Esophagus squamous epithelium (tissue), 5 donors: Measurements from ENCODE around the gene PGBD1. TPM values are rescaled to one million over a fixed set of nuclear protein-coding genes. Genes with fewer than 3 reads are reported as not detected.
A peak's percentile ranks its signal among the peaks of the same experiment; 100 is the strongest.

Experiments used
- DNase-seq: peaks from one replicate; lab custom pipeline; 2025; lab: John Stamatoyannopoulos, UW
- H3K27ac ChIP-seq, 4 donors: fragments of 200-600 bp; sonication (generic); one replicate each; pipeline ENCODE4 v1.5.1; 2016 to 2019; ENCODE audit warnings: mild to moderate bottlenecking in 1 of 4
- H3K27me3 ChIP-seq, 4 donors: fragments of 200-600 bp; sonication (generic); 1 replicate in 3 of 4; 2 replicates in 1 of 4; pipeline versions ENCODE4 v1.5.1 to v1.6.0; 2017 to 2021; ENCODE audit warnings: antibody characterized with exemption in 1 of 4
- H3K36me3 ChIP-seq, 3 donors: fragments of 200-600 bp; sonication (generic); one replicate each; pipeline ENCODE4 v1.5.1; 2016 to 2019
- H3K4me1 ChIP-seq, 3 donors: fragments of 200-600 bp; sonication (generic); one replicate each; pipeline ENCODE4 v1.5.1; 2017 to 2019
- H3K4me3 ChIP-seq, 4 donors: fragments of 200-600 bp; sonication (generic); 1 replicate in 3 of 4; 2 replicates in 1 of 4; pipeline ENCODE4 v1.5.1; 2016 to 2019; ENCODE audit warnings: mild to moderate bottlenecking in 2 of 4, moderate library complexity in 1 of 4
- H3K9me3 ChIP-seq, 3 donors: fragments of 200-600 bp; sonication (generic); one replicate each; pipeline ENCODE4 v1.5.1; 2016 to 2019
- CTCF ChIP-seq, 6 experiments: fragments of 450-650 bp in 4 of 6; fragments of 200-600 bp in 2 of 6; sonication (generic) in 2 of 6; IDR thresholded peaks; one replicate each; pipeline ENCODE4 v1.5.1; 2016 to 2019; ENCODE audit warnings: antibody characterized with exemption in 6 of 6, mild to moderate bottlenecking in 4 of 6, moderate library complexity in 4 of 6
- POLR2A ChIP-seq, 4 donors: fragments of 450-650 bp; IDR thresholded peaks; one replicate each; pipeline ENCODE4 v1.6.1; 2017; ENCODE audit warnings: antibody characterized with exemption in 4 of 4, mild to moderate bottlenecking in 4 of 4, moderate library complexity in 3 of 4
- WGBS, 2 donors: methylation state at CpG; one replicate each; pipeline ENCODE4 v1.1.5; 2018; 5-methylcytosine and 5-hydroxymethylcytosine counted together
- intact Hi-C: fragments of 100-400 bp; cut with DNase I; formaldehyde crosslinking; loops from one replicate; pipeline ENCODE4 v1.15.0; 2022
- total RNA-seq, 4 donors: library from RNA; depleted of rRNA; stranded (reverse); fragments of >200 nt; gene quantifications; one replicate each; pipeline ENCODE4 v1.1.0, GENCODE V29; 2016
- donor health status: DM: yes; HTN: yes; CAD: no.

PGBD1 gene
- total RNA-seq, 4 donors from 2014 or later, result 0.61 to 3.1 (median 1.3) TPM

DNA sequence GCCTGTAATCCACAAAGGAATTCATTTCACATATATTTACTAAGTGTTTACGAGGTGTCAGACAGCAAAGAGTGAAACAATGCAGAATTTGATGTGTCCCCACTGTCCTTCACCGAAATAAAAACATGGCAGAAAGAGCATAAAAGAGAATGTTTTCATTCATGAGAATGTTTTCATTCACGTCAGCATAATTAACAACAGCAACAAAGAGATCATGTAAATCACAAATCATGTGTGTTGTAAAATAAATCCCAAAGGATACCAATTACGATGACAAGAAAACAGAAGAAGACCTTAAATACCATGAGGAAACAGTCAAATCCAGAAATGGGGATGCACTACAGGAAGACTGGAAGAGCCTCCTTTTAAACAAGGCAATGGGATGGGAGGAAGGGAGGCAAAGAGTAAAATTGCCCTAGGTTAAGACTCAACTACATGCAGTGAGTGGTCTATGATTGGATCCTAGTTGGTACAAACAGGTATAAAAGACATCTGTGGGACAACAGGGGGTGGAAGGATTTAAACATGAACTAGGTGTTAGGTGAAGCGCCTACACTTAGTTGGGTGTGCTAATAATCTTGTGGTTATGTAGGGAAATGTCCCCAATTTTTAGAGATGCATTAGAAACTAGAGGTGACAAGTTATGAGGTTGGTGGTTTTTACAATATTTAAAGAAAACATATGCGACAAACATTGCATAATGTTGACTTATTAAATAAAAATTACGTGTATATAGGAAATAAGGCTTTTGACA, 53.1 kb downstream of the PGBD1 start:
- no peaks in the 10 kb centered on the region for H3K27me3 ChIP-seq
- peak overlapping the region in 3 of 4 donors; percentile 95 to 99 (median 95) for H3K27ac ChIP-seq
- intact Hi-C loops, result no loop called here
- H3K4me1 ChIP-seq, result peaks cover 0 to 21% (median 11%) of the 10 kb centered on the region in 3 donors
- WGBS, 2 donors, result 82 to 89% methylated on average over 7 of the region's 7 CpGs
- no peak for DNase-seq
- peaks cover 0 to 1% (median 0%) of the 10 kb centered on the region in 3 donors for H3K36me3 ChIP-seq
- no peaks in the 10 kb centered on the region for H3K9me3 ChIP-seq
- TF ChIP-seq CTCF (IDR thresholded peaks at IDR 0.05), result no peak
- TF ChIP-seq POLR2A (IDR thresholded peaks at IDR 0.05), result no peak
- peak overlapping the region in 2 of 4 donors; percentile 63 to 84 for H3K4me3 ChIP-seq

- intact Hi-C loops, result no loop called here
- Histone ChIP-seq H3K4me1 (peaks cover 0 to 21% (median 11%) of the 10 kb centered on the region in 3 donors), H3K4me3 (peak overlapping the region; percentile 50 to 84 (median 59)), H3K27me3 (no peaks in the 10 kb centered on the region), H3K9me3 (no peaks in the 10 kb centered on the region), H3K36me3 (no peaks in the 10 kb centered on the region), H3K27ac (peak overlapping the region; percentile 87 to 99 (median 95))
- TF ChIP-seq CTCF (IDR thresholded peaks at IDR 0.05) (no peak), POLR2A (IDR thresholded peaks at IDR 0.05) (peak in 1 of 4 donors; percentile 18)
- DNase-seq, result no peak
- WGBS, 2 donors, result 39 to 52% methylated on average over 11 to 12 of the region's 12 CpGs
Observed at GRCh38 chr6:28335040-28335563, 53.7 kb downstream of the PGBD1 start.

DNA sequence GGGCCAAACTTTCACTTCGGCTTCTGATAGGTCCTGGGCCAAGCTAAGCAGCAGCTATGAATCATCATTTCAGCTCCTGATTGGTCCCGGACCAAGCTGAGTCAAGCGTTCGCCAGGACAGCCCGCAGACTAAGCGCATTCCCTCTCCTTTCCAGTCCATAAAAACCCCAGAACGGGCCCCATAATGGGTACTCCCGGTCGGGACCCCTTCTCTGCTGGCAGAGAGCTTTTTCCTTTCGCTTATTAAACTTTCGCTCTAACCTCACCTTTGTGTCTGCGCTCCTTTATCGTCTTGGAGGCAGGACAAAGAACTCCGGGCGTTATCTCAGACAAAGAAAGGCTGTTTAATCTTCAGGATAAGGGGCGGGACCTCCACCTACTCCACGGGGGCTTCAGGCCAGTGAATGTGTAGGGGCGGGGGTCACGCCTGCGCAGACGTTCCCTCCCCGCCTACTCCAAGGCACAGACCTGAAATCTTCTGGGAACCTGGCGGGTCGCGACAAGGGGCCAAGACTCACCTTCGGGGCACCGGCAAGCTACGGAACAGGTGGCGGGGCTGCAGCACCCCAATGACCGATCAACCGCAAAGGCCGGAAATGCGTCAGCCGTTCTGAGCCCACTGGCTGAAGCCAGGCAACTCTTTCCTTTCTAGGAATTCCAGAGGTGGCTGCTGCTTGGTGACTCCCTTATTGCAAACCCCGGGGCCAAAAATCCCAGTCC, 54.4 kb downstream of the PGBD1 start, which contains the start of gene ZSCAN31:
Gene ZSCAN31, minus strand, starts transcription at position 585 of the 720 bp plus-strand sequence. CDS start 6,465 bp downstream, outside the sequence.
- no peaks in the 10 kb centered on the region for H3K27me3 ChIP-seq
- peak within 1 kb of the TSS; percentile 87 to 99 (median 95) for H3K27ac ChIP-seq
- intact Hi-C loops, result no loop called here
- peak within 1 kb of the TSS; percentile 50 to 84 (median 59) for H3K4me3 ChIP-seq
- H3K9me3 ChIP-seq, result no peaks in the 10 kb centered on the region
- H3K4me1 ChIP-seq, result peaks cover 0 to 21% (median 11%) of the 10 kb centered on the region in 3 donors
- H3K36me3 ChIP-seq, result no peaks in the 10 kb centered on the region
- DNase-seq, result peak; percentile 64
- peak in 1 of 6 experiments; percentile 14 for TF ChIP-seq CTCF (IDR thresholded peaks at IDR 0.05)
- peak in 2 of 4 donors; percentile 82 to 86 for TF ChIP-seq POLR2A (IDR thresholded peaks at IDR 0.05)
- 0% methylated on average over 13 to 26 of the region's 35 CpGs for WGBS, 2 donors

GRCh38 chr6:28336284-28337120, 55.1 kb downstream of the PGBD1 start:
- Histone ChIP-seq H3K27me3 (no peaks in the 10 kb centered on the region), H3K27ac (peak overlapping the region; percentile 87 to 99 (median 95)), H3K36me3 (no peaks in the 10 kb centered on the region), H3K4me1 (peaks cover 0 to 21% (median 11%) of the 10 kb centered on the region in 3 donors), H3K9me3 (no peaks in the 10 kb centered on the region), H3K4me3 (peak overlapping the region; percentile 50 to 84 (median 59))
- intact Hi-C loops, result no loop called here
- WGBS, 2 donors, result 13 to 17% methylated on average over 22 to 24 of the region's 24 CpGs
- TF ChIP-seq CTCF (IDR thresholded peaks at IDR 0.05) (no peak), POLR2A (IDR thresholded peaks at IDR 0.05) (no peak)
- DNase-seq, result no peak
